ENCODE data around the gene PLEKHH2.

DNA sequence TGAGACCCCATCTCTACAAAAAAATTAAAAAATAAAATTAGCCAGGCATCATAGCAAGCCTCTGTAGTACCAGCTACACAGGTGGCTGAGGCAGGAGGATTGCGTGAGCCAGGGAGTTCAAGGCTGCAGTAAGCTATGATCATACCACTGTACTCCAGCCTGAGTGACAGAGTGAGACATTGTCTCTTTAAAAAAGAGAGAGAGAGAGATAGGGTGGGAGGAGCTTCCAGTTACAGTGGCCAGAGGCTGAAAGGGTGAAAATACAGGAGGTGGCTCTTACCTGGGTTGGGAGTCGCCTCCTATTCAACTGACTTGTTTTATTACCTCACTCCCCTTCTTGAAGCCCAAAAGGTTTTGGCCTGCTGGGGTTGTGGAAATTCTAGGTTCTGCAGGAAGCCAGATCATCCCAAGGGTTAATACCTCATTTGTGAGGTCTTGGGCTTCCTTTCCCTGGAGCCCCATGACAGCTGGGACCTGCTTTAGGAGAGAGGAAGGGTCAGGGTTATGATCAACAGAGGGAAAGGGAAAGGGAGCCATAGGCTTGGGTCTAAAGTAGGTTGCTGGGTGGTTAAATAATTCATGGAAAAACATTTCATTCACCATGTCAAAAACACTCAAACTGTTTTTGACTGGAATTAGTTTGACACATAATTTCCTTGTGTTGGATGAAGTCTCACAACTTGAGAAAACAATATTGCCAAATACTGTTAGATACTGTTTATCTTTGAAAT, 154.1 kb downstream of the PLEKHH2 start:
- TF ChIP-seq, protein P1, sequence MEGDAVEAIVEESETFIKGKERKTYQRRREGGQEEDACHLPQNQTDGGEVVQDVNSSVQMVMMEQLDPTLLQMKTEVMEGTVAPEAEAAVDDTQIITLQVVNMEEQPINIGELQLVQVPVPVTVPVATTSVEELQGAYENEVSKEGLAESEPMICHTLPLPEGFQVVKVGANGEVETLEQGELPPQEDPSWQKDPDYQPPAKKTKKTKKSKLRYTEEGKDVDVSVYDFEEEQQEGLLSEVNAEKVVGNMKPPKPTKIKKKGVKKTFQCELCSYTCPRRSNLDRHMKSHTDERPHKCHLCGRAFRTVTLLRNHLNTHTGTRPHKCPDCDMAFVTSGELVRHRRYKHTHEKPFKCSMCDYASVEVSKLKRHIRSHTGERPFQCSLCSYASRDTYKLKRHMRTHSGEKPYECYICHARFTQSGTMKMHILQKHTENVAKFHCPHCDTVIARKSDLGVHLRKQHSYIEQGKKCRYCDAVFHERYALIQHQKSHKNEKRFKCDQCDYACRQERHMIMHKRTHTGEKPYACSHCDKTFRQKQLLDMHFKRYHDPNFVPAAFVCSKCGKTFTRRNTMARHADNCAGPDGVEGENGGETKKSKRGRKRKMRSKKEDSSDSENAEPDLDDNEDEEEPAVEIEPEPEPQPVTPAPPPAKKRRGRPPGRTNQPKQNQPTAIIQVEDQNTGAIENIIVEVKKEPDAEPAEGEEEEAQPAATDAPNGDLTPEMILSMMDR (IDR thresholded peaks at IDR 0.05), result no peak
- no peak for TF ChIP-seq EP300 (IDR thresholded peaks at IDR 0.05)
- TF ChIP-seq POLR2AphosphoS5 (IDR thresholded peaks at IDR 0.05), result no peak
